ENCODE data around the gene VSIR.

Gene VSIR

GRCh38 chr10:71716426-71716825 lies 56.9 kb downstream of the VSIR start:
- in situ Hi-C loops (cut with HindIII; ENCODE audit: low sequenced_read_pairs), result no loop called here

- in situ Hi-C loops (cut with HindIII; ENCODE audit: low sequenced_read_pairs), result no loop called here
Measured at GRCh38 chr10:71715860-71716259, 57.5 kb downstream of the VSIR start.

- in situ Hi-C loops (cut with HindIII; ENCODE audit: low sequenced_read_pairs), result no loop called here
Measured at GRCh38 chr10:71715026-71715425, 58.3 kb downstream of the VSIR start.

GRCh38 chr10:71714592-71714991 lies 58.7 kb downstream of the VSIR start:
- in situ Hi-C loops (cut with HindIII; ENCODE audit: low sequenced_read_pairs), result no loop called here

- in situ Hi-C loops (cut with HindIII; ENCODE audit: low sequenced_read_pairs), result no loop called here
Measured at GRCh38 chr10:71714031-71714410, 59.3 kb downstream of the VSIR start.

GRCh38 chr10:71713135-71714030 lies 59.9 kb downstream of the VSIR start:
- in situ Hi-C loops (cut with HindIII; ENCODE audit: low sequenced_read_pairs), result no loop called here

GRCh38 chr10:71712572-71713134 lies 60.7 kb downstream of the VSIR start:
- in situ Hi-C loops (cut with HindIII; ENCODE audit: low sequenced_read_pairs), result no loop called here

GRCh38 chr10:71712170-71712569 lies 61.1 kb downstream of the VSIR start:
- in situ Hi-C loops (cut with HindIII; ENCODE audit: low sequenced_read_pairs), result no loop called here

GRCh38 chr10:71711052-71711623 lies 62.2 kb downstream of the VSIR start:
- in situ Hi-C loops (cut with HindIII; ENCODE audit: low sequenced_read_pairs), result no loop called here

GRCh38 chr10:71710519-71710918 lies 62.8 kb downstream of the VSIR start:
- in situ Hi-C loops (cut with HindIII; ENCODE audit: low sequenced_read_pairs), result no loop called here

GRCh38 chr10:71708897-71709882 lies 64.1 kb downstream of the VSIR start:
- in situ Hi-C loops (cut with HindIII; ENCODE audit: low sequenced_read_pairs), result no loop called here

GRCh38 chr10:71708301-71708703 lies 65.0 kb downstream of the VSIR start:
- in situ Hi-C loops (cut with HindIII; ENCODE audit: low sequenced_read_pairs), result no loop called here

GRCh38 chr10:71707240-71707789 lies 66.0 kb downstream of the VSIR start:
- in situ Hi-C loops (cut with HindIII; ENCODE audit: low sequenced_read_pairs), result no loop called here

- in situ Hi-C loops (cut with HindIII; ENCODE audit: low sequenced_read_pairs), result no loop called here
Measured at GRCh38 chr10:71706216-71707121, 66.9 kb downstream of the VSIR start.

GRCh38 chr10:71705582-71705981 lies 67.7 kb downstream of the VSIR start:
- in situ Hi-C loops (cut with HindIII; ENCODE audit: low sequenced_read_pairs), result no loop called here

GRCh38 chr10:71704816-71705215 lies 68.5 kb downstream of the VSIR start:
- in situ Hi-C loops (cut with HindIII; ENCODE audit: low sequenced_read_pairs), result no loop called here

- in situ Hi-C loops (cut with HindIII; ENCODE audit: low sequenced_read_pairs), result no loop called here
Measured at GRCh38 chr10:71703577-71703976, 69.7 kb downstream of the VSIR start.

GRCh38 chr10:71701496-71702132 lies 71.7 kb downstream of the VSIR start:
- in situ Hi-C loops (cut with HindIII; ENCODE audit: low sequenced_read_pairs), result no loop called here

GRCh38 chr10:71700731-71701368 lies 72.5 kb downstream of the VSIR start:
- in situ Hi-C loops (cut with HindIII; ENCODE audit: low sequenced_read_pairs), result no loop called here

Measured in endothelial cell of hepatic sinusoid (primary cell).